ENCODE results near the gene CHRNB2. TPM values are rescaled to one million over a fixed set of nuclear protein-coding genes. Genes with fewer than 3 reads are reported as not detected.

CHRNB2 gene
- total RNA-seq, 1 donor from 2014 or later, result 0.74 TPM

DNA sequence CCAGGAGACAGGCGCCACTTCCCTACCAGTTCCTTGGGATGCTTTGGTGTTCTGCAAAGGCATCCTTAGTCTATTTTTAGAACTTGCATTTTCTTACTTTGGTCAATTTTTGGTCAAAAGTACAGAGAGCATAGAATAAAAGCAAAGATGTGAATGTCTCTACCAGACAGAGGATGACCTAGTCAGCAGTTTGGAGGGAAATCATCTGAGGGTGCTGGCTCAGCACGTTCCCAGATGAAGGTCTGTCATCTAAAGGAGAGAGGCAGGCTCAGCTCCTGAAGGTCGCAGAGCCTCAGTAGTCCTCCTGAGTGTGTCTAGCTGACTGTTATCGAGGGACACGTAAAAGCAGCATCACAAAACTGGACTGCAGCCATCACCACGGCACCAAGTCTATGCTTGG lies 15.3 kb downstream of the CHRNB2 start:
- no peak for DNase-seq (ENCODE audit: extremely low spot score in 2 of 2)
- TF ChIP-seq POLR2AphosphoS5 (IDR thresholded peaks at IDR 0.05; ENCODE audit: insufficient read depth in 1 of 2, low read depth in 1 of 2) (no peak), POLR2A (IDR thresholded peaks at IDR 0.05) (no peak)
- TF ChIP-seq, protein P1, sequence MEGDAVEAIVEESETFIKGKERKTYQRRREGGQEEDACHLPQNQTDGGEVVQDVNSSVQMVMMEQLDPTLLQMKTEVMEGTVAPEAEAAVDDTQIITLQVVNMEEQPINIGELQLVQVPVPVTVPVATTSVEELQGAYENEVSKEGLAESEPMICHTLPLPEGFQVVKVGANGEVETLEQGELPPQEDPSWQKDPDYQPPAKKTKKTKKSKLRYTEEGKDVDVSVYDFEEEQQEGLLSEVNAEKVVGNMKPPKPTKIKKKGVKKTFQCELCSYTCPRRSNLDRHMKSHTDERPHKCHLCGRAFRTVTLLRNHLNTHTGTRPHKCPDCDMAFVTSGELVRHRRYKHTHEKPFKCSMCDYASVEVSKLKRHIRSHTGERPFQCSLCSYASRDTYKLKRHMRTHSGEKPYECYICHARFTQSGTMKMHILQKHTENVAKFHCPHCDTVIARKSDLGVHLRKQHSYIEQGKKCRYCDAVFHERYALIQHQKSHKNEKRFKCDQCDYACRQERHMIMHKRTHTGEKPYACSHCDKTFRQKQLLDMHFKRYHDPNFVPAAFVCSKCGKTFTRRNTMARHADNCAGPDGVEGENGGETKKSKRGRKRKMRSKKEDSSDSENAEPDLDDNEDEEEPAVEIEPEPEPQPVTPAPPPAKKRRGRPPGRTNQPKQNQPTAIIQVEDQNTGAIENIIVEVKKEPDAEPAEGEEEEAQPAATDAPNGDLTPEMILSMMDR (IDR thresholded peaks at IDR 0.05), result no peak
- no peaks in the 10 kb centered on the region for H3K27me3 ChIP-seq
- H3K27ac ChIP-seq, result no peak overlapping the region
- no peak overlapping the region for H3K4me3 ChIP-seq
- no peaks in the 10 kb centered on the region for H3K9me3 ChIP-seq
- H3K36me3 ChIP-seq, result peaks cover 5 to 88% of the 10 kb centered on the region in 2 donors
- intact Hi-C loops (cut with DNase I), result no loop called here
- H3K4me1 ChIP-seq, result peaks cover 2% of the 10 kb centered on the region

DNA sequence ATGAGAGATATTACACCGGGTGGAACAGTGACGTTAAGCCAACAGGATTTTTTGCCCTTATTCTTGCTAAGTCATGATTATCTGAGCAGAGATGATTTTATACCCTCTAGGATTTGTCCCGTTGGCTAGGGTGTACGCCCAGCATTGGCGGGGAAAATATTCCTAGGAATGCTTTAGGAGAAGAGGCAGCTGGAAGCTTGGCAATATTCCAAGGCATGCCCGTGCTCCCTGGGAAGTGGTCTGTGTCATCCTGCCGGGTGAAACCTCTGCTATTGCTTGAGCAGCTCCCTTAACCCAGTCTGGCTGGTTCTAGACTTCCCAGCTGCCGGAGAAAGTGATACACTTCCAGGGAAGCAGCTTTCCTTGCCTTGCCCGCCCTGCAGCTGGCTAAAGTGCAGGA lies 16.2 kb downstream of the CHRNB2 start:
- no peak overlapping the region for H3K4me3 ChIP-seq
- no peak for TF ChIP-seq POLR2A (IDR thresholded peaks at IDR 0.05)
- TF ChIP-seq, protein P1 (IDR thresholded peaks at IDR 0.05), result no peak
- TF ChIP-seq POLR2AphosphoS5 (IDR thresholded peaks at IDR 0.05; ENCODE audit: insufficient read depth in 1 of 2, low read depth in 1 of 2), result no peak
- peaks cover 5 to 97% of the 10 kb centered on the region in 2 donors for H3K36me3 ChIP-seq
- DNase-seq (ENCODE audit: extremely low spot score in 2 of 2), result no peak
- intact Hi-C loops (cut with DNase I), result no loop called here
- no peaks in the 10 kb centered on the region for H3K27me3 ChIP-seq
- no peaks in the 10 kb centered on the region for H3K9me3 ChIP-seq
- no peaks in the 10 kb centered on the region for H3K4me1 ChIP-seq
- no peak overlapping the region for H3K27ac ChIP-seq

DNA sequence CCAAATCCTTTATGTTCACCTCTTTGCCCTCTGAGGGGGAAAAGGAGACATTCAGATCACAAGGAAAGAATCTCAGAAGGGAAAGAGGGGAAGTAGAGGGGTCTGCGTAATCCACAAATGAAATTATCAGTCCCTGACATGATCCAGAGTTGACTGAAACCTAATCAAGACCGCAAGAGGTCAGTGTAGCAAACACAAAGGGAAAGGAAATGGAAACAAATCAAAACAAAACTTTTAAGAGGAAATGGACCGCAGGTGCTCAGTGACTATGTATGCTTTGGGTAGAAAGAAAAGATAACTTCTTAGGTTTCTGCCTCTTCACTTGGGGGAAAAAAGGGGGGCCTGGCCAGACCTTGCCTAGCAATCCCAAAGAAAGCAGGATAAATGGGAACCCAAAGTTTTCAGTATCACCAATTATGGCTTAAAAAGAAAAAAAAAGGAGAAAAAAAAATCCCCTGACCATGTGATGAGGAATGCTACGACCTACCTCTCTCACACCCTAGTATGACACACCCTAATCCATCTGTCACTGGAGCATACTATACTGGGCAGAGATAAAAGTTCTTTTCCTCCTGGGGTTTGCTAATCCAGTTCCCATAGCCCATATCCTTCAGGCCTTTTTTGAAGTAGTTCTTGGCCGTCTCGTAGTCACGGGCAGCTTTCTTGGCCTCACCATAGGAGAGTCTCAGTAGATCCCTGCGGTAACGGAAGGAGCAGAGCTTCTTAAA lies 16.9 kb downstream of the CHRNB2 start:
- no peaks in the 10 kb centered on the region for H3K27me3 ChIP-seq
- no peaks in the 10 kb centered on the region for H3K9me3 ChIP-seq
- TF ChIP-seq, protein P1 (IDR thresholded peaks at IDR 0.05), result no peak
- TF ChIP-seq POLR2AphosphoS5 (IDR thresholded peaks at IDR 0.05; ENCODE audit: insufficient read depth in 1 of 2, low read depth in 1 of 2) (no peak), POLR2A (IDR thresholded peaks at IDR 0.05) (no peak)
- H3K27ac ChIP-seq, result no peak overlapping the region
- intact Hi-C loops (cut with DNase I), result no loop called here
- no peak overlapping the region for H3K4me3 ChIP-seq
- DNase-seq (ENCODE audit: extremely low spot score in 2 of 2), result no peak
- H3K36me3 ChIP-seq, result peaks cover 5 to 100% of the 10 kb centered on the region in 2 donors
- no peaks in the 10 kb centered on the region for H3K4me1 ChIP-seq

DNA sequence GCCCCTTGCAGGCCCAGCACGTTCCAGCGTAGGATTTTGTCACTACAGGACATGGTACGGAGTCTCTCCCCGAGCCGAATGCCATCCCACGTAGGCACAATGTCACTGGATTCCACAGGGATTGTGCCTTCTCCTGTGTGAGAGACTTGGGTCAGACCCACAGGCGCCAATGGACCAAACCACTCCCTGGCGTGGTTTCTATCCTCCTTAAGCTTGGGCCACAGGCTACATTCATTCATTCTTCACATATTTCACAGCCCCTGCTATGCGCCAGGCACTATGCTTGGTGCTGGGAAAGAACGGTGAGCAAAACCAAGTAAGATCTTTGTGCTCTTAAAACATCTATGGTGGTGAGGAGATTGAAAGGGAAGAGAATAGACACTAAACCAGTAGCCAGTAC lies 18.7 kb downstream of the CHRNB2 start:
- Histone ChIP-seq H3K9me3 (no peaks in the 10 kb centered on the region), H3K4me3 (no peak overlapping the region), H3K36me3 (peaks cover 5 to 98% of the 10 kb centered on the region in 2 donors), H3K27me3 (no peaks in the 10 kb centered on the region), H3K4me1 (no peaks in the 10 kb centered on the region), H3K27ac (no peak overlapping the region)
- TF ChIP-seq, protein P1 (IDR thresholded peaks at IDR 0.05), result no peak
- no peak for TF ChIP-seq POLR2AphosphoS5 (IDR thresholded peaks at IDR 0.05; ENCODE audit: insufficient read depth in 1 of 2, low read depth in 1 of 2)
- no peak for TF ChIP-seq POLR2A (IDR thresholded peaks at IDR 0.05)
- intact Hi-C loops (cut with DNase I), result no loop called here
- no peak for DNase-seq (ENCODE audit: extremely low spot score in 2 of 2)

GRCh38 chr1:154586641-154587040 lies 19.1 kb downstream of the CHRNB2 start:
- intact Hi-C loops (cut with DNase I), result no loop called here
- Histone ChIP-seq H3K4me3 (no peak overlapping the region), H3K36me3 (peaks cover 5 to 98% of the 10 kb centered on the region in 2 donors), H3K9me3 (no peaks in the 10 kb centered on the region), H3K4me1 (no peaks in the 10 kb centered on the region), H3K27me3 (no peaks in the 10 kb centered on the region), H3K27ac (no peak overlapping the region)
- no peak for DNase-seq (ENCODE audit: extremely low spot score in 2 of 2)
- TF ChIP-seq POLR2AphosphoS5 (IDR thresholded peaks at IDR 0.05; ENCODE audit: insufficient read depth in 1 of 2, low read depth in 1 of 2), result no peak
- TF ChIP-seq, protein P1 (IDR thresholded peaks at IDR 0.05), result no peak
- no peak for TF ChIP-seq POLR2A (IDR thresholded peaks at IDR 0.05)
